Peyer's patch (tissue), 4 donors: Measurements from ENCODE around the gene MMP11.

Experiments used
- POLR2A ChIP-seq, 2 donors: fragments of 450-650 bp; IDR thresholded peaks; one replicate each; pipeline ENCODE4 v1.5.1; 2017; ENCODE audit warnings: antibody characterized with exemption in 2 of 2, mild to moderate bottlenecking in 2 of 2, moderate library complexity in 2 of 2
- TF ChIP-seq, protein P1 (sequence below), 6 experiments: fragments of 450-650 bp in 4 of 6; fragments of 200-600 bp in 2 of 6; sonication (generic) in 1 of 6; IDR thresholded peaks; one replicate each; pipeline ENCODE4 v1.5.1; 2017 to 2019; ENCODE audit warnings: antibody characterized with exemption in 6 of 6, mild to moderate bottlenecking in 3 of 6, moderate library complexity in 1 of 6

DNA sequence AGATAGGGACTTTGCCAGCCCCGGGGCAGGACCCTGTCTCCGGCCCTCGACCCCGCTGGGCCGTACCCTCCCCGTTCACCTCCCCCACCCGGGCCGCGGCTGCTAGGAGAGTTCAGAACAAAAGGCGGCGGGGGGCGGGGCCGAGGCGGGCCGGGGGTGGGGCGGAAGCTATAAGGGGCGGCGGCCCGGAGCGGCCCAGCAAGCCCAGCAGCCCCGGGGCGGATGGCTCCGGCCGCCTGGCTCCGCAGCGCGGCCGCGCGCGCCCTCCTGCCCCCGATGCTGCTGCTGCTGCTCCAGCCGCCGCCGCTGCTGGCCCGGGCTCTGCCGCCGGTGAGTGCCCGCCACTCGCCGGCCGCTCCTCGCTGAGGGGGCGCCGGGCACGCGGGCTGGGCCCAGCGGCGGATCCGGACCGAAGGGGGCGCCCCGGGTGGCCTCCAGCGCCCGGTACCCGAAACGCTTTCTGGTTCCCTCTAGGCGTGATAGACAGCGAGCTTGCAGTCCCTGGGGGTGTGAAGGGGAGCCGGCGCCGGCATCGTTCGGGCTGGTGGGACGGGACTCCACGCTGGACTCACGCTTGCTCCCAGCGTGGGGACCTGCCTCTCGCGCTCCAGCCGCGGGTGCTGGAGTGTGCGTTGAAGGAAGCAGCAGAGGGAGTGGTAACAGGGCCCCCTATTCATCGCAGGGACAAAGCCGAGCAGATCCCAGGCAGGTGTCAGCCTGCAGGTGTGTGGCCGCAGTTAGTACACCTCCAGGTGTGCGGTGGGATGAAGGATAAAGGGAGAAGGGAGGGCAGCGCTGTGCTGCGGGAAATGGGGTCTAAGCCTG lies at the start of gene MMP11:
- TF ChIP-seq, protein P1, sequence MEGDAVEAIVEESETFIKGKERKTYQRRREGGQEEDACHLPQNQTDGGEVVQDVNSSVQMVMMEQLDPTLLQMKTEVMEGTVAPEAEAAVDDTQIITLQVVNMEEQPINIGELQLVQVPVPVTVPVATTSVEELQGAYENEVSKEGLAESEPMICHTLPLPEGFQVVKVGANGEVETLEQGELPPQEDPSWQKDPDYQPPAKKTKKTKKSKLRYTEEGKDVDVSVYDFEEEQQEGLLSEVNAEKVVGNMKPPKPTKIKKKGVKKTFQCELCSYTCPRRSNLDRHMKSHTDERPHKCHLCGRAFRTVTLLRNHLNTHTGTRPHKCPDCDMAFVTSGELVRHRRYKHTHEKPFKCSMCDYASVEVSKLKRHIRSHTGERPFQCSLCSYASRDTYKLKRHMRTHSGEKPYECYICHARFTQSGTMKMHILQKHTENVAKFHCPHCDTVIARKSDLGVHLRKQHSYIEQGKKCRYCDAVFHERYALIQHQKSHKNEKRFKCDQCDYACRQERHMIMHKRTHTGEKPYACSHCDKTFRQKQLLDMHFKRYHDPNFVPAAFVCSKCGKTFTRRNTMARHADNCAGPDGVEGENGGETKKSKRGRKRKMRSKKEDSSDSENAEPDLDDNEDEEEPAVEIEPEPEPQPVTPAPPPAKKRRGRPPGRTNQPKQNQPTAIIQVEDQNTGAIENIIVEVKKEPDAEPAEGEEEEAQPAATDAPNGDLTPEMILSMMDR (IDR thresholded peaks at IDR 0.05): peak in 1 of 6 experiments; percentile 7
- TF ChIP-seq POLR2A (IDR thresholded peaks at IDR 0.05): no peak
